Calu3 (cell line): ENCODE data around the gene LINC01488. TPM values are rescaled to one million over a fixed set of nuclear protein-coding genes. Genes with fewer than 3 reads are reported as not detected.

Experiments
- BruUV-seq: library from RNA; stranded (reverse); fragments of 400-500 nt; replicated peaks from 2 replicates; lab custom pipeline; 2021; lab: Mats Ljungman, UMichigan
- CTCF ChIA-PET: fragments of 300-600 bp; sonication (Branson Sonifier 250); formaldehyde crosslinking; loops from one replicate; lab custom pipeline; 2022; ENCODE audit warnings: antibody characterized with exemption; lab: Charles Lee
- DNase-seq: peaks from one replicate; pipeline ENCODE4 v3.0.0; 2022
- H3K27ac Mint-ChIP-seq: one replicate; pipeline ENCODE4 v1.8.0; 2022; ENCODE audit warnings: mixed read lengths; ENCODE audit not compliant: unreplicated experiment
- H3K27me3 Mint-ChIP-seq: one replicate; pipeline ENCODE4 v1.8.0; 2022; ENCODE audit warnings: mixed read lengths; ENCODE audit not compliant: unreplicated experiment
- H3K36me3 Mint-ChIP-seq: one replicate; pipeline ENCODE4 v1.8.0; 2022; ENCODE audit warnings: mild to moderate bottlenecking, moderate library complexity, mixed read lengths; ENCODE audit not compliant: insufficient read depth, unreplicated experiment
- H3K4me1 Mint-ChIP-seq: one replicate; pipeline ENCODE4 v1.8.0; 2022; ENCODE audit warnings: mild to moderate bottlenecking, low read depth, mixed read lengths; ENCODE audit not compliant: unreplicated experiment
- H3K4me3 Mint-ChIP-seq: one replicate; pipeline ENCODE4 v1.8.0; 2022; ENCODE audit warnings: mild to moderate bottlenecking, low read depth, moderate library complexity, mixed read lengths; ENCODE audit not compliant: unreplicated experiment
- H3K9me3 Mint-ChIP-seq: one replicate; pipeline ENCODE4 v1.8.0; 2022; ENCODE audit warnings: low read depth, mixed read lengths; ENCODE audit not compliant: unreplicated experiment
- intact Hi-C: fragments of 100-400 bp; cut with micrococcal nuclease; formaldehyde crosslinking; loops from one replicate; pipeline ENCODE4 v1.10.0; 2022; ENCODE audit not compliant: unreplicated experiment
- total RNA-seq: library from RNA; stranded (reverse); gene quantifications from 2 replicates; pipeline ENCODE4 v1.2.3, GENCODE V29; 2022
- TF ChIP-seq, protein P1 (sequence below): fragments of 200-600 bp; IDR thresholded peaks from one replicate; pipeline ENCODE4 v1.8.0; 2022; ENCODE audit warnings: antibody characterized with exemption; ENCODE audit not compliant: unreplicated experiment

Gene LINC01488
- total RNA-seq, 1 experiment from 2014 or later: not detected

DNA sequence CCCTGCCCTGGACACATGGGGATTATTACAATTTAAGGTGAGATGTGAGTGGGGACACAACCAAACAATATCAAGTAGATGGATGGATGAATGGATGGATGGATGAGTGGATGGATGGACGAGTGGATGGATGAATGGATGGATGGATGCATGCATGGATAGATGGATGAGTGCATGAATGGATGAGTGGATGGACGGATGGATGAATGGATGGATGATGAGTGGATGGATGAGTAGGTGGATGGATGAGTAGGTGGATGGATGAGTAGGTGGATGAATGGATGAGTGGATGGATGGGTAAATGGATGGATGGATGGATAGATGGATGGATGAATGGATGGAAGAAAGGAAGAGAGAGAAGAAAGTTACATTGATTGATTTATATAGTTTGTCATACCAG lies 859 bp downstream of the LINC01488 start:
- BruUV-seq: no TSS peak
- TF ChIP-seq, protein P1, sequence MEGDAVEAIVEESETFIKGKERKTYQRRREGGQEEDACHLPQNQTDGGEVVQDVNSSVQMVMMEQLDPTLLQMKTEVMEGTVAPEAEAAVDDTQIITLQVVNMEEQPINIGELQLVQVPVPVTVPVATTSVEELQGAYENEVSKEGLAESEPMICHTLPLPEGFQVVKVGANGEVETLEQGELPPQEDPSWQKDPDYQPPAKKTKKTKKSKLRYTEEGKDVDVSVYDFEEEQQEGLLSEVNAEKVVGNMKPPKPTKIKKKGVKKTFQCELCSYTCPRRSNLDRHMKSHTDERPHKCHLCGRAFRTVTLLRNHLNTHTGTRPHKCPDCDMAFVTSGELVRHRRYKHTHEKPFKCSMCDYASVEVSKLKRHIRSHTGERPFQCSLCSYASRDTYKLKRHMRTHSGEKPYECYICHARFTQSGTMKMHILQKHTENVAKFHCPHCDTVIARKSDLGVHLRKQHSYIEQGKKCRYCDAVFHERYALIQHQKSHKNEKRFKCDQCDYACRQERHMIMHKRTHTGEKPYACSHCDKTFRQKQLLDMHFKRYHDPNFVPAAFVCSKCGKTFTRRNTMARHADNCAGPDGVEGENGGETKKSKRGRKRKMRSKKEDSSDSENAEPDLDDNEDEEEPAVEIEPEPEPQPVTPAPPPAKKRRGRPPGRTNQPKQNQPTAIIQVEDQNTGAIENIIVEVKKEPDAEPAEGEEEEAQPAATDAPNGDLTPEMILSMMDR: no peak
- intact Hi-C loops: no loop called here
- CTCF ChIA-PET: no interaction called here
- Mint-ChIP-seq H3K27ac (no peak overlapping the region), H3K4me1 (peaks cover 17% of the 10 kb centered on the region), H3K4me3 (no peak overlapping the region), H3K27me3 (no peaks in the 10 kb centered on the region), H3K9me3 (no peaks in the 10 kb centered on the region), H3K36me3 (peaks cover 9% of the 10 kb centered on the region)
- DNase-seq: no peak

DNA sequence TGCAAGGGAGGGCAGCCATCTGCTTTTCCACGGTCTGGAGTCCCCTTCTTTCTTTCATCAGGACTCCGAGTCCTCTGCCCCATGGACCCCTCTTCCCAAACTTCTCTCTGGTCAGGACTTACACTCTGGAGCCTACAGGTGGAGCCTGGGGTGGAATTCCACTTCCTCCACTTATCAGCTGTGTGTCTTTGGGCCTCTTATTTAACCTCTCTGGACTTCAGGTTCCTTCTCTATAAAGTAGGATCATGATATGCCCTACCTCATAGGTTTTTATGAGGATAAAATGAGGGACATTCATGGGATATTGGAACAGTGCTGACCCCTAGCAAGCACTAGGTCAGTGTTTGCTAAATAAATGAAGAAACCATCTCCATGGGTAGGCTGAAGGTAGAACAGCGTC lies 1.7 kb downstream of the LINC01488 start:
- DNase-seq: no peak
- H3K36me3 Mint-ChIP-seq: peaks cover 9% of the 10 kb centered on the region
- TF ChIP-seq, protein P1: no peak
- no peak overlapping the region for H3K27ac Mint-ChIP-seq
- H3K9me3 Mint-ChIP-seq: no peaks in the 10 kb centered on the region
- peaks cover 17% of the 10 kb centered on the region for H3K4me1 Mint-ChIP-seq
- intact Hi-C loops: no loop called here
- no TSS peak for BruUV-seq
- CTCF ChIA-PET: no interaction called here
- no peak overlapping the region for H3K4me3 Mint-ChIP-seq
- no peaks in the 10 kb centered on the region for H3K27me3 Mint-ChIP-seq

DNA sequence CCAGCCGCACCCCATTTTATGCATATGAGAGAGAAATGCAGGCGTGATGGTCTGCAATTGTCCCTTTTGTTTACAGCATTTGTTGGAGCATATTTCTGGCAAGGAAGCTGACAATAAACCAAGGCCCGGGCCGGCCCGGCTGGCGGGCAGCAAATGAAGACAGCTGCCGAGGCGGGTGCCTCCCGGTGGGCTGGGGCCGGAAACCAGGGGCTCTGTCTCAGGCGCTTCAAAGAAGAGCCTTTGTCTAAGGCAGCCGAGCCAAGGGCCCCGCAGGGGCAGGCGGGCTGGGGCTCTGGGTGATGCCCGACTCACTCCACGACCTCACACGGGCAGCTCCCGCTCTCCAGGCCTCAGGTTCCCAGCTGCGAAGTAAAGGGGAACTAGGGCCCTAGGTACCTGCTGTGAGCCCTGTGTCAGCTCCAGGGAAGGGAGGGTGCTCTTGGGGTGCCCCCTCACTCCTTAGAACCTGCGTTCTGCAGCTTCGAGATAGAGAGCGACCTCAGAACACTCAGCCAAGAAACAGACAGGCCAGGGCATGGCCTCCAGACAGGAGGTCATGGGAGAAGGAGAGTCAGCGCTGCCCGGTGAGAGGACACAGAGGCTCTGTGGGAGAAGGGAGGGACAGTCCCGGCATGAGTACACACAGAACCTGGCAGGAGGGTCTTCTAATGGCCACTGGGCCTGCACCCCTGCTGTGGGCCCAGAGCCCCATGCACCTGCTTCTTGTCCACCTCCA lies 2.4 kb downstream of the LINC01488 start:
- Mint-ChIP-seq H3K4me1 (peaks cover 17% of the 10 kb centered on the region), H3K27ac (no peak overlapping the region), H3K9me3 (no peaks in the 10 kb centered on the region), H3K4me3 (no peak overlapping the region), H3K27me3 (no peaks in the 10 kb centered on the region), H3K36me3 (peaks cover 9% of the 10 kb centered on the region)
- TF ChIP-seq, protein P1: no peak
- intact Hi-C loops: no loop called here
- no peak for DNase-seq
- CTCF ChIA-PET: no interaction called here
- no TSS peak for BruUV-seq

DNA sequence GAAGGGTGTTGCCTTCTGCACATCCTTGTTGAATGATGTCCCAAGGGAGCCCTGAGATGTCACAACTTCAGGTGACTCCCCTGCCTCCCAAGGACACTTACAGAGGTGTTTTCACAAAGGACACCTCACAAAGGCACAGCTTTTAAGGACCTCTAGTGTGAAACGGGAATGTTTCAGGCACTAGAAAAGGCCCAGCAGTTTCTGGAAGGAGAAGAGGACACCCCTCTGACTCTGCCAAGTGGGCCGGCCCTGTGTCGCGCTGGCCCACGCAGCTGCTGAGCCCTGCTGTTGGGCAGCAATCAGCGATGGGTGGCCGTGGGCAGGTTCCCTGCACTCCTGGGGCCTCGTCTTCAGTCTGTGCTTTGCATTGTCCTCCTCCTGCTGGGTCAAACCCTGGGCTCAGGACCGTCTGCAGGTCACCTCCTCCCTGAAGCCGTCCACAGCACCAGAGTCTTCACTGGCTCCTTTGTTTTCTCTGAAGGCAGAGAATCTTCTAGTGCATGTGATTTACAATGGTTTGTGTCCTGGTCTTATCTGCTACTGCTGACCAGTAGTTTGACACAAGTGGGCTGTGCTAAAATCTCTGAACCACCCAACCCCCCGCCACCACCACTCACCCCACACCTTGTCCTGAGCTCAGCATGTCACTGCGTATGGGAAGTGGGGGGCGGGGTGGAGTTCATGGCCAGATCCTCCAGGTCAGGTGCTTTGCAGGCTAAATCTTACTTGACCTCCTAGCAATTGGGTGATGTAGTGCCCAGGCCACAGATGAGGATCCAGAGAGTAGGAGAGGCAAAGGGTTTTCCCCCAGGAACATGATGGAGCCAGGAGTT lies 3.2 kb downstream of the LINC01488 start:
- no peaks in the 10 kb centered on the region for H3K27me3 Mint-ChIP-seq

More for the DNA sequence above, 3.2 kb downstream of the LINC01488 start:
- H3K4me1 Mint-ChIP-seq: peaks cover 11% of the 10 kb centered on the region
- TF ChIP-seq, protein P1: no peak
- H3K9me3 Mint-ChIP-seq: no peaks in the 10 kb centered on the region
- intact Hi-C loops: no loop called here
- H3K4me3 Mint-ChIP-seq: no peak overlapping the region
- no TSS peak for BruUV-seq
- H3K36me3 Mint-ChIP-seq: peaks cover 7% of the 10 kb centered on the region
- CTCF ChIA-PET: no interaction called here
- no peak overlapping the region for H3K27ac Mint-ChIP-seq
- no peak for DNase-seq
